Stimulated activated CD4-positive, alpha-beta T cell treated with anti-CD3 and anti-CD28 coated beads, Interleukin-1b, Interleukin-23, amount 100 ng/mL, for 1 hour (primary cell): ENCODE data around the gene ZWINT.

Experiments used
- DNase-seq, 2 donors: peaks; one replicate each; pipeline ENCODE4 v3.0.0-alpha.2; 2020; ENCODE audit warnings: low read depth in 2 of 2

ZWINT gene, protein sequence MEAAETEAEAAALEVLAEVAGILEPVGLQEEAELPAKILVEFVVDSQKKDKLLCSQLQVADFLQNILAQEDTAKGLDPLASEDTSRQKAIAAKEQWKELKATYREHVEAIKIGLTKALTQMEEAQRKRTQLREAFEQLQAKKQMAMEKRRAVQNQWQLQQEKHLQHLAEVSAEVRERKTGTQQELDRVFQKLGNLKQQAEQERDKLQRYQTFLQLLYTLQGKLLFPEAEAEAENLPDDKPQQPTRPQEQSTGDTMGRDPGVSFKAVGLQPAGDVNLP

DNA sequence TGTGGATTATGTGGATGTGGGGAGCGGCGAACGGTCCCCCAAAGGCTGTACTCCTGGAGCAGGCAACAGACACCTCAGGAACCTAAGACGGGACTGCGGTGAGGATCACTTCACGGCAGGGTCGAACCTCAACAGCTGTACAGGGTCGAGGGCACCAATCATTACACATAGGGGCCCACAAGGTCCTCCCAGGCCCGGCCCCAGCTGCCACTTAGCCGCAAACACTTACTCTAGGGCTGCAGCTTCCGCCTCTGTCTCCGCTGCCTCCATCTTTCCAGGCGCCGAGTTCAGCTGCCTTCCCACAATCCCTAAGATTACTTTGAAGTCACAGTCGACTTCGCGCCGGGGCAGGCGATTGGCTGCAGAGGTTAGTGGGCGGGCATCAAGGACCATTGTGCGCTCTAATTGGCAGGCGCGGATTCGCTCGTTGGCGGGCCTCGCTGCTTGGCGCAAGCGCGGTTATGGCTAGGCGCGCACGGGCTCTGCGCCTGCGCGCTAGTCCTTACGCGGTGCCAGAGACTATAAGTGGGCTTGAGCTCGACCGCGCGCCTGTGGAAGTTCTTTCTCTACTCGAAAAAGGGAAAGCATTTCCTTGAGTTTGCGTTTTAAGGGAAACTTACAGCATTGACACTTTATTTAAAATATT, at the start of gene ZWINT:
ZWINT (minus strand) TSS at position 293 of the 646 bp plus-strand sequence; CDS start at position 270, 23 bp downstream.
- DNase-seq, result peak; percentile 79

DNA sequence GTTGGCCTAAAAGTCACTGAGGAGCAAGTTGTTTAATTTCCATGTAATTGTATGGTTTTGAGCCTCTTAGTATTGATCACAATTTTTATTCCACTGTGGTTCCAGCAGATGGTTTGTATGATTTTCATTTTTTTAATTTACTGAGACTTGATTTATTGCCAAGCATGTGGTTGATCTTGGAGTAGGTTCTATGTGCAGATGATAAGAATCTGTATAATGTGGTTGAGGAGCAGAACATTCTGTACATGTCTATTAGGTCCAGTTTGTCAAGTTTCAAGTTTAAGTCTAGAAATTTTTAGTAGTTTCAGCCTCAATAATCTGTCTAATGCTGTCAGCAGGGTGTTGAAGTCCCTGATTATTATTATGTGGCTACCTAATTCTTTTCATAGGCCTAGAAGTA, 22.7 kb upstream of the ZWINT start:
- no peak for DNase-seq

DNA sequence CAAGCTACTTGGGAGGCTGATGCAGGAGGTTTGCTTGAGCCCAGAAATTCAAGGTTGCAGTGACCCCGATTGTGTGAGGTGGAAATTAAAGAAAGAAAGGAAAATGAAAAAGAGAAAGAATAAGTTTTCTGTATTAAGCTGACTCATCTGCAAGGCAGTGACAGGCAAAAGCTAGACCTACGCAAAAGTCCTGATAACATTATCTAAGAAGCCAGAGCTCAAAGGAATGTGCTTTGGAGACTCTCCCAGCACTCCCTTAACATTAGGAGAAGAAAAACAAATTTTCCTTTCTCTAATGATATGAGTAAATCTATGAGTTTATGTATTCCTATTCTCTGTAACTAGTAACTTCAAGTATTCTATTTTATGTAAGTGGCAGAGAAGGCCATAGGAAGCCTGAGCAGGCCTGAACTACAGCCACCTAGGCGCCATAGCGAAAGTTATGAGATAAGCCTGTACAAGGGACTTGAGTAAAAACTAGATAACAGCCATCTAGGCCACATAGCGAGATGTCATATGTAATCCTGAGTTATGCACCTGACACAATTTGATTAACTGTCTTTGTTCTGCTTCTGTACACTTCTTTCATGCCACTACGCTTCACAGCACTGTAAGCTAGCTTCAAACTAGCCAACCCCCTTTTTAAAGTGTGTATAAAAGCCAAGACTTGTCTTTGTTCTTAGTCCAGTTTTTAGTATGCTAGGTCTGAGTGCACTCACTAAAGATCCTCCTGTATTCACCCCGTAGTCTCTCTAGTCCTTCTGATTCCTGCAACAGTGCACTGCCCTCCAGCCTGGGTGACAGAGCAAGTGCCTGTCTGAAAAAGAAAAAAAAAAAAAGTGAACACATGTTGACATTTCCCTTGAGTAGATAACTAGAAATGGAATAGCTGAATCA, 9.4 kb upstream of the ZWINT start:
- no peak for DNase-seq

DNA sequence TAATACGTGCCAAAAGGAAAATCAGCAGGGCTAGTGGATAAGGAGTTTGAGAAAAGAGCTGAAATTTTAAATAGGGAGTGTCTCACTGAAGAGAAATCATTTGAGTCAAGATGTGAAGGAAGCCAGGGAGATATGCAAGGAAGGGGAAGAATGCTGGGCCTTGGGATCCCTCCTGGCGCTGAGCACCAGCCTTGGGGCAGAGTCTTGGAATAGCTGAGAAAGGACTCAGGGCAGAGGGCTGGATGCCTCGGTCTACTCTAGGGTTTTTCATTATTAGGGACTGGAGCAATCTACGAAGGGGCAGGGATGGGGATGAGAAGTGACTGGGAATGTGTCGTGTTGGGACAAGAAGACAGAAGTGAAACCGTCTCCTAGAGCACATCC, 484 bp downstream of the ZWINT start:
- DNase-seq, result no peak

DNA sequence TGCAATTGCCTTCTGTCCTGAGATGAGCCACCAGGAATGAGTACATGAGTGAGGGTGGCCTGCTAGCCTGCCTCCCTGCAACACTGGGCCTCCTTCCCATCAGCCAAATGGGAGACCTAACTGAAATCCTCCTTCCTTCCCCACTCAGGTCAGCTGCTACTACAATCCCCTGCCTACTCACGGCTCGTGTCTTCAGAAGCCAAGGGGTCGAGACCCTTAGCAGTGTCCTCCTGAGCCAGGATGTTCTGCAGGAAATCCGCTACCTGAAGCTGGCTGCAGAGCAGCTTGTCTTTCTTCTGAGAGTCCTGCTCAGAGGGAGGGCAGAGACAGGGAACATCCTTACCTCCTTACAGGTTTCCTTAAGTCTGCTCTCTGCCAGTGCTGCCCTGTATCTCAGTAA, 1.2 kb downstream of the ZWINT start:
- no peak for DNase-seq

DNA sequence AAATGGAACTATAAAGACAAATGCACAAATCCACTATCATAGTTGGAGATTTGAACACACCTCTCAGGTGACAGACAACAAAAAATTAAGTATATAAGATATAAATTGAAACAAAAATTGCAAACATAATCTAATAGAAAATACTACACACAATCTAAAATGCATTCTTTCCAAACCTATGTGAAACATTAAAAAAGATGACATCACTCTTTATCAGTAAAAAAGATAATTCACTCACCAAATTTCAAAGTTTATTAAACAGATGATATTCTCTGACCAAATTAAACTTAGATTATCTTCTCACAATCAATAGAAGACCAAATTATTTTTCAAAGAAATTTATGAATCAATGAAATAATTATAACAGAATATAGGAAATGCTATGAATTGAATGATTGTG, 4.0 kb downstream of the ZWINT start:
- no peak for DNase-seq

DNA sequence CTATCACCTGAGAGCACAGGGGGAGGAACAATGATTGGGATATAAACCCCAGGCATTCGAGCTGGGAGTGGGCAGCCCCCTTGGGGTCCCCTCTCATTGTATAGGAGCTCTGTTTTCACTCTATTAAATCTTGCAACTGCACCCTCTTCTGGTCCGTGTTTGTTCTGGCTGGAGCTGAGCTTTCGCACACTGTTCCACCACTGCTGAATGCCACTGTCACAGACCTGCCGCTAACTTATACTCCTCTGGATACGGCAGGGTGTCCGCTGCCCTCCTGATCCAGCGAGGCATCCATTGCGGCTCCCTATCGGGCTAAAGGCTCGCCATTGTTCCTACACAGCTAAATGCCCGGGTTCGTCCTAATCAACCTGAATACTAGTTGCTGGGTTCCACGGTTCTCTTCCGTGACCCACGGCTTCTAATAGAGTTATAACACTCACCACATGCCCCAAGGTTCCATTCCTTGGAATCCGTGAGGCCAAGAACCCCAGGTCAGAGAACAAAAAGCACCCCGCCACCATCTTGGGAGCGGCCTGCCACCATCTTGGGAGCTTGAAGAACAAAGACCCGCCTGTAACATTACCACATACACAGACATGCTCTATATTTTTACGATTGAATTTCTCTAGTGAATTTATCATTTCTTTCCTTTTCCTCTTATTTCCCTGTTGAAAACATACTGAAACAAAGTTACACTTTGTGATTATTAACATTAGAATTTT, 9.0 kb downstream of the ZWINT start:
- DNase-seq, result no peak

DNA sequence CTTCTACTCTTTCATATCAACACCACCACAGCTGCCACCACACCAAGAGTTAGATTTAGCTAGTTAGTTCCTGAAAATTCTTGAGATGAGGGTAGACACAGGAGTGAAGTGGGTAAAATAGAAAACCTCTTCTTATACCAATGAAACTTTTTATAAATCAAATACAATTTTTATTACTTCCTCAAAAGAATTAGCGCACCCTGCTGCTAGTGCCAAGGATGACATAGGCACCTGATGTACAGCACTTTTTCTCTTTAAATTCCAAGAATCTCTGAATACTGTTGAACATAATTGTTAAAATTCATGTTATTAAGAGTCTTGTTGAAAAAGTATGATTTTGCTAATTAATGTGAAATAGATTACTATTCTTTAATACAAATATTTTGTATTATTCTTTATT, 11.4 kb downstream of the ZWINT start:
- no peak for DNase-seq

DNA sequence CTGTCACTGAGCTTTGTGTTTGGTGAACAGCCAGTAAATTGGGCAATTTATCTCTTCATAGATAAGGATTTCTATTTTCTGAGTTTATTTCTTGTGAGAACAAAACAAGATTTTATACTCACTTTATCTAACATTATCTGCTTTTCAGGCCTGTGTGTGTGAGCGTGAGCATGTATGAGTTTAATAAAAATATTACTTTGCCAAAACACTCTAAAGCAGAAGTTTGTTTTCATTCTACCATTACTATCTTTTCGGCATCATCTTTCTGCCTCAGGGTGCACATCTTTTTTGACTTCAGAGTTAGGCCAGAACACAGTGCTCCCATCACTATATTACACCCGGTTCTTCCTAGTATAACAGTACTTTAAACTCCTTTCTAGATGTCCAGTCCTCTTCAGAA, 13.0 kb downstream of the ZWINT start:
- DNase-seq, result no peak

DNA sequence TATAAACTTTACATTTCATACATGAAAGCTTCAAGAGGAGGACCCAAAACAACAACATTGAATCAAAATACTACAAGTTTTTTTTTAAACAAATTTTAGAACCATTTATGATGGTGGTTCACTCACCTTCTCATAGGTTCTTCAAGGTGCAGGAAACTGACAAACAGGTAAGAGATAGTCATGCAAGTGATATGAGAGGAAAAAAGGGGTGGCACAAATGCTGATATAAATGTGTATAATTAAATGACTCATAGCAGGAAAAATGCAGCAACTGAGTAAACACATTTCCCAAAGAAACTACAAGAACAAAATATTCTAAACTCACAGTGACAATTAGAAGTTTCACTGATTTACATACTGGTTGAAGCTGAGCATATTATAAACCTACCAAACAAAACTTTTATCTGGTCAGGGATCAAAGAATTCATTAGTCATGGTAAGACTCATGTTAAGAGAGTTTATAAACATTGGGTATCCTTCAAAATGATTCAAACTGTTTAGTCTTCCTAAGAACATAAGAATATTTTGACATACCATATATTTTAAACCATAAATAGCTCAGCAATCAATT, 14.1 kb downstream of the ZWINT start:
- DNase-seq, result no peak

DNA sequence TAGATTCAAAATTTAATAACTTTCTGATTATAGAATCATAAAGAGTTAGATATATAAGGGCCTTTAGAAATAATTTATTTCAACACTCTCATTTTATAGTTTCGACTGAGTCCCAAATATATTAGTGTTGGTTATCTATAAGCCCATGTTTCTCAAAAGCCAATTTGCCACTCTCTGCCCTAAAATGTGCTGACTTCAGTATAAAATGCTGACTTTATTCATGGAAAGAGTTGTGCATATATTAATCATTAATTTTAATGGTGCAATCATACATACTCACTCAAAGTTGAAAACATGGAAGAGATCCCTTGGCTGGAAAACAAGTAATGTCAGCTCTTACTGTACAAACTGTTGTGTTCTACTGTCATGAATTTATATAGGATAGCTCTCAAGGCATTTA, 19.4 kb downstream of the ZWINT start:
- no peak for DNase-seq

DNA sequence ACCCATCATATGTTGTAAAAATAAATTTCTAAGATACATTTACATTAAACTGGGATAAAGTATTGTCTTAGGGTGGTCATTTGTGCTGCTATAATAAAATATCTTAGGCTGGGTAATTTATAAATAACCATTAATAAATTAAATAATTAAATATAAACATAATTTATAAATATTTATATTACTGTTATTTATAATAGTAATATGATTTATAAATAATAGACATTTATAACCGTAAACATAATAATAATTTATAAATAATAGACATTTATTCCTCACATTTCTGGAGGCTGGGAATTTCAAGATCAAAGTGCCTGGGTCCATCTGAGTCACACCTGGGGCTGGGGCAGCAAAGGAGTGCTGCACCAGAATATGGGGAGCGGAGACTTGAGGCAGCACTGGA, 31.1 kb downstream of the ZWINT start:
- no peak for DNase-seq

DNA sequence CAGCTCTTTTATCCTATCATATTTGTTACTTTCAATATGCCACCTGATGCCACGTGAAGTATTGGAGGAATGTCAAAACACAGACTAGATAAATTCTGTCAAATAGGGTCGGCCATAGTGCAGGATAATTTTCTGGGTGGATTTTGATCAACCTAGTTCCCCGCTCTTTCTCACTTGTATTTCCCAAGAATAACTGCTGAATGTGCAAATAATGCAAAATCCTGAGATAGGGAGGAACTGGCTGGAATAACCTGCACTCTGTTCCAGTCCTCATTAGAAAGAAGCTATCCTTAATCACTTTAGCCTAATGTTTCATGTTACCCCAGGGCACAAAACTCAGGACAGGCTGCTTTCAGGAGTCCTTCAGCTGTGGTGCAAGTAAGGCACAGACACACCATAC, 33.9 kb downstream of the ZWINT start:
- no peak for DNase-seq

DNA sequence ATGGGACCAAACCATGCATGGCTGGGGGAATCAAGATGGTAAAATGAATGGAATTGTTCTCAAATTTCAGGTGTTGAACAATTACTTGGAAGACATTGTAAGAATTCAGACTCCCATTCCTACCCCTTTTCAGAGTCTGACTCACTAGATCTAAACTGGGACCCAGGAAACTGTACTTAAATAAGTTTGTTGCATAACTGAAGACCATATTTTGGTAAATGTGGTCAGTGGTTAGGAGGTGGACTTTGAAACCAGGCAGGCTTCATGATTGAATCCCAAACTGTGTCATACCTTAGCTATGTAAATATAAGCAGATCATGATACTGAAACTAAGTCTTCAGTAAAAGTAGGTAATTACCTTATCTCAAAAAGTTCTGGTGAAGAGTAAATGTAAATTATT, 41.7 kb downstream of the ZWINT start:
- DNase-seq, result no peak

DNA sequence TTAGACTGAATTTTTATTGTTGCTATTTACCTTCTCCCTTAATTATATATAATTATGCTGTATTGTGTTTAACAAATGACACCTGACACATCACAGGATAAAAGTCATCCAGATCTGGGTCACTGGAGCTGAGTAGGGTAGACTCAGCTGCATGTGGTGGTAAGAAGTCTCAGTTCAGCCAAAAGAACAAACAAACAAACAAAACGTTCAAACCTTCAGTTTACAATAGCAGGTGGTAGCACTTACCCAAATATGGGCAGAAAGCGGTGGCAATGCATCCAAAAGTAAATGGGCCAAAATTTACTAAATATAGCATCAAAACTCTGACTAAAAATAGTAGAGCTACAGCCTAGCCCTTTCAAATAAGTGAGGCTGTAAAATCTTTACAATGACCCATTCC, 42.2 kb downstream of the ZWINT start:
- DNase-seq, result no peak

DNA sequence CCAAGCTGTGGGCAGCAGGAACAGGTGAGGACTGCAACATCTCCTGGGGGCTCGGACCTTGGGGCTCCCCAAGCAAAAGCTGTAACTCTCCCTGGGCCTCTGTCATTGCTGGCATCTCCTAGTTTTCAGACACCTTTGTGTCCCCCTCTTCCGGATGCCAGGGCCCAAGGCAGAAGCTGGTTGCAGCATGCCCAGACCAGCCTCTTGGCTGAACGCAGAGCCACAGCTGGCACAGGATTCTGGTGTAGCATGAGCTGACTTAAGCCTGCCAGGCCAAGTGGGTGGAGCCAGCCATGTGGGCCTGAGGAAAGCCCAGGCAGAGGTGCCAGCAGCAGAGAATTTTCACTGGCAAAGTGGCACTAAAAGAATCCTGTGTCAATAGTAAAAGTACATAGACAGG, 43.5 kb downstream of the ZWINT start:
- no peak for DNase-seq

DNA sequence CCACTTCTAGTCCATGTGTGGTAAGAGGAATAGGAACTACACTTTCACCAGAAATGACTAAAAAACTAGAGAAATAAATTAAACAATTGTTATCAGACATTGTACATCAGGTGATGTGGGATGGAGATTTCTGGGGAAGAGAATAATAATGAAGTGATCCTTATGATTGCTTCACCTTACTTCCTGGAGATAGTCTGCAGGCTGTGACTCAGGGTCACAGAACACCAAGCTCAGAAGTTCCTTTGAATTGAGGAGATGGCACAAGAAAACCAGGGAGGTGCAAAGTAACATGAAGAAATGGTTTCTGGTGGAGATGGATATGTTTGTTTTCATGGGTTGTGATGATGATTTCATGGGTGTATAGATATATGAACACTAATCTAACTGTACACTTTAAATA, 44.5 kb downstream of the ZWINT start:
- no peak for DNase-seq
